ENCODE data around the gene RASSF9.

Gene RASSF9

GRCh38 chr12:85865890-85866289, 29.7 kb upstream of the RASSF9 start:
- TF ChIP-seq CTCF (IDR thresholded peaks at IDR 0.05; ENCODE audit: low read depth, low read length): no peak
- in situ Hi-C loops (cut with HindIII; ENCODE audit: low sequenced_read_pairs): no loop called here
- no peak for DNase-seq (ENCODE audit: low read depth, low spot score)
- no peak overlapping the region for H3K4me3 ChIP-seq (ENCODE audit: low read depth, low read length)

GRCh38 chr12:85856966-85857365, 20.8 kb upstream of the RASSF9 start:
- no peak for DNase-seq (ENCODE audit: low read depth, low spot score)
- TF ChIP-seq CTCF (IDR thresholded peaks at IDR 0.05; ENCODE audit: low read depth, low read length): no peak
- H3K4me3 ChIP-seq (ENCODE audit: low read depth, low read length): no peak overlapping the region
- in situ Hi-C loops (cut with HindIII; ENCODE audit: low sequenced_read_pairs): no loop called here

GRCh38 chr12:85855305-85855704, 19.1 kb upstream of the RASSF9 start:
- no peak overlapping the region for H3K4me3 ChIP-seq (ENCODE audit: low read depth, low read length)
- TF ChIP-seq CTCF (IDR thresholded peaks at IDR 0.05; ENCODE audit: low read depth, low read length): no peak
- no peak for DNase-seq (ENCODE audit: low read depth, low spot score)
- in situ Hi-C loops (cut with HindIII; ENCODE audit: low sequenced_read_pairs): no loop called here

- no peak for TF ChIP-seq CTCF (IDR thresholded peaks at IDR 0.05; ENCODE audit: low read depth, low read length)
- in situ Hi-C loops (cut with HindIII; ENCODE audit: low sequenced_read_pairs): no loop called here
- DNase-seq (ENCODE audit: low read depth, low spot score): no peak
- no peak overlapping the region for H3K4me3 ChIP-seq (ENCODE audit: low read depth, low read length)
These were observed 13.1 kb upstream of the RASSF9 start for GRCh38 chr12:85849344-85849743.

- TF ChIP-seq CTCF (IDR thresholded peaks at IDR 0.05; ENCODE audit: low read depth, low read length): no peak
- in situ Hi-C loops (cut with HindIII; ENCODE audit: low sequenced_read_pairs): no loop called here
- DNase-seq (ENCODE audit: low read depth, low spot score): no peak
- H3K4me3 ChIP-seq (ENCODE audit: low read depth, low read length): no peak overlapping the region
These were observed 7.5 kb upstream of the RASSF9 start for GRCh38 chr12:85843606-85844310.

GRCh38 chr12:85835426-85836196, 598 bp downstream of the RASSF9 start:
- H3K4me3 ChIP-seq (ENCODE audit: low read depth, low read length): peak overlapping the region; percentile 63
- no peak for TF ChIP-seq CTCF (IDR thresholded peaks at IDR 0.05; ENCODE audit: low read depth, low read length)
- DNase-seq (ENCODE audit: low read depth, low spot score): peak; percentile 46
- in situ Hi-C loops (cut with HindIII; ENCODE audit: low sequenced_read_pairs): no loop called here
